ENCODE data around the gene CLP1.

GRCh38 chr11:57680552-57680874 lies 23.0 kb downstream of the CLP1 start:
- TF ChIP-seq POLR2A (IDR thresholded peaks at IDR 0.05) (no peak), CTCF (IDR thresholded peaks at IDR 0.05) (no peak), POLR2AphosphoS5 (IDR thresholded peaks at IDR 0.05) (no peak)
